HG02623 (cell line): ENCODE results near the gene MYADML2.
A peak's percentile ranks its signal among the peaks of the same experiment; 100 is the strongest.

Experiments used
- ATAC-seq: cut with Tn5 transposase; IDR thresholded peaks from one replicate; pipeline ENCODE4 v1.9.1; 2021; ENCODE audit warnings: moderate library complexity; ENCODE audit not compliant: unreplicated experiment

MYADML2 gene

DNA sequence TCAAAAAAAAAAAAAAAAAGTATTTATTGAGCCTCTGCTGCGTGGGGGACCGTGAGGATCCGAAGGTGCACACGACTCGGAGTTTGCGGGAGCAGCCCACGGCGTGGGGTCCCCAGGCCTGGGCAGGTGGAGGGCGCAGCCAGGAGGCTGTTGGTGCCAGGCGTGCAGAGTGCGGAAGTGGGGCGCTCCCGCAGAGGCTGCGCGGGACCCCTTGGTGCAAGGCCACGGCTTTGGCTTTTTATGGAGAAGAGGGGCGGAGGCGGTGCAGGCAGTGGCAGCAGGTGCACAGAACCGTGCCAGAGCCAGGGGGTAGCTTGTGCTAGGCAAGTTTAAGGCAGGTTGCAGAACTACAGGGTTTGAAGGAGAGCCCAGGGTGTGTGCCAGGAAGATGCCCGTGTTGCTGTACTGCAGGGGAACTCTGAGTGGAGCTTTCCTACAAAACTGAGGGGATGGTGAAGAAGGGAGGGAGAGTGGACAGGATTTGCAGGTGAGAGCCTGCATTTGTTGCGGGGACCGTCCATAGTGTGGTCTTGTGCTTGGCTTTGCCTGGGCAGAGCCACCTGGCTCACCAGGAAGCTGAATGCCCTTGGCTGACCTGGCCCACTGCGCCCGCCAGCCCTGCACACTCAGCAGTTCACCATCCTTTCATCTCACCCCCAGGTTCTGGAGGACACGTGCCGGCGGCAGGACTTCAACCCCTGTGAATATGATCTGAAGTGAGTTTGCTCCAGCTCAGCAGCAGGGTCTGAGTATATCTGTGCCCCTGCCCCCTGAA lies 31.7 kb upstream of the MYADML2 start:
- no peak for ATAC-seq

DNA sequence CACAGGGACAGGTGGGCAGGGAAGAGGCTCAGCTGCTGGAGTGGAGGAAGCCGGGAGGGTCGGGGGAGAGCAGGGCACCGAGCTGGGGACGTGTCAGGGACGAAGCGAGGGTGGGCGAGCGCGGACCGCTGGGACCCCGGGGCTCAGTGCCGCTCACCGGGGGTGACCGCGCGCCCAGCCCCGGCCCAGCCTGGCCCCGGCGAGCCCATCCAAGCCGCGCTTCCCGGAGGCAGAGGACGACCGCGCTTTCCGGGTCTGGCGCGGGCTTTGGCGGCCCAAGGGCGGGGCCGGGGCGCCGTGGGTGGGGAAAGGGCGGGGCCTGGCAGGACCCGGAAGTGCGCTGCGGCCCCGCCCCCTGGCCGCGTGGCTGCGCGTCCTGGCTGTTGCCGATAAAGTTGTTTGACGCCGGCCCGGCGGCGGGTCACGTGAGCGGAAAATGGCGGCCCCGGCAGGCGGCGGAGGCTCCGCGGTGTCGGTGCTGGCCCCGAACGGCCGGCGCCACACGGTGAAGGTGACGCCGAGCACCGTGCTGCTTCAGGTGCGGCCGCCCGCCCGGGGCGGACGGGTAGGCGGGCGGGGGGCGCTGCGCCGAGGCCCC lies 30.3 kb upstream of the MYADML2 start, which contains the start of gene ASPSCR1:
TSS of gene ASPSCR1 (plus strand) at position 419 of the 598 bp plus-strand sequence. CDS start at position 437, 18 bp downstream.
- ATAC-seq = peak; percentile 82

GRCh38 chr17:81976332-81977210 lies 29.5 kb upstream of the MYADML2 start:
- peak; percentile 8 for ATAC-seq

DNA sequence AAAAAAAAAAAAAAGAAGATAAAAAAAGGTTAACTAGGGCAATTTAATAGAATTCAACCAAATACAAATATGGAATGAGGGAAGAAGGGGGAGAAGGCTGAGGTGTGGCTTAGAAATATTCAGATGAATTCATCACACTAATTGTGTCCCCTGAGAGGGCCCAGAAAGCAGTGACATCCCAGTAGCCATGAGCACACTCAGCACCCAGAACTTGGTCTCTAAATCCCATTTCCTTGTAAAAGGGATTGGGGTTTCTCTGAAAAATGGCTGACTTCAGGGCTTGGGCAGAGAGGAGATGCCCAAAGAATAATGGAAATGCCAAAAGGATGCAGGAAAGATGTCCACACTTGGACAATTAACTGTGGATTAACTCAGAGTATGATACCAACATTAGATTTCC lies 26.4 kb upstream of the MYADML2 start:
- ATAC-seq = no peak

- no peak for ATAC-seq
Observed at GRCh38 chr17:81968850-81969812, 22.1 kb upstream of the MYADML2 start.

DNA sequence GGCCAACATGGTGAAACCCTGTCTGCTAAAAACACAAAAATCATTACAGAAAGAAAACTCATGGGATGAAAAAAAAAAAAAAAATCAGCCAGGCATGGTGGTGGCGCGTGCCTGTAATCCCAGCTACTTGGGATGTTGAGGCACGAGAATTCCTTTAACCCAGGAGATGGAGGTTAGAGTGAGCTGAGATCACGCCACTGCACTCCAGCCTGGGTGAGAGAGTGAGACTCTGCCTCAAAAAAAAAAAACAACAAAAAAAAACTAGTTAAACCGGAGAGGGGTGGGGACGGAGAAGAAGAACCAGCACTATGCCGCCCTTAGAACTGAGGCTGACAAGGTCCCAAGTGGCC lies 21.3 kb upstream of the MYADML2 start:
- ATAC-seq = no peak

GRCh38 chr17:81967533-81968395 lies 20.7 kb upstream of the MYADML2 start:
- peak; percentile 47 for ATAC-seq

DNA sequence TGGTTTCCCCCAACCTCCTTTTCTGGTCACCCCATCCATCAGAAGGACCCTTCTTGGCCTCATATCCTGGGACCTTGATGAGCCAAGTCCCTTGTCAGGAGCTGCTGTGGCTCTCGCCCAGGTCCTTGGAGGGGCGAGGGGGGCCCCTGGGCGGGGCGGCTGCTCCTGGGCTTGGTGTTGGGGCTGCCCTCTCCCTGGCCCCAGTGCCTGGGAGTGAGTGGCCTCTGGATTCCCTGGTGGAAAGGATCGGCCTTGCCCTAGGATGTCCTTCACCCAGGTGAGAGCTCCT lies 20.2 kb upstream of the MYADML2 start:
- ATAC-seq = no peak

GRCh38 chr17:81966343-81967243 lies 19.6 kb upstream of the MYADML2 start:
- ATAC-seq = no peak

DNA sequence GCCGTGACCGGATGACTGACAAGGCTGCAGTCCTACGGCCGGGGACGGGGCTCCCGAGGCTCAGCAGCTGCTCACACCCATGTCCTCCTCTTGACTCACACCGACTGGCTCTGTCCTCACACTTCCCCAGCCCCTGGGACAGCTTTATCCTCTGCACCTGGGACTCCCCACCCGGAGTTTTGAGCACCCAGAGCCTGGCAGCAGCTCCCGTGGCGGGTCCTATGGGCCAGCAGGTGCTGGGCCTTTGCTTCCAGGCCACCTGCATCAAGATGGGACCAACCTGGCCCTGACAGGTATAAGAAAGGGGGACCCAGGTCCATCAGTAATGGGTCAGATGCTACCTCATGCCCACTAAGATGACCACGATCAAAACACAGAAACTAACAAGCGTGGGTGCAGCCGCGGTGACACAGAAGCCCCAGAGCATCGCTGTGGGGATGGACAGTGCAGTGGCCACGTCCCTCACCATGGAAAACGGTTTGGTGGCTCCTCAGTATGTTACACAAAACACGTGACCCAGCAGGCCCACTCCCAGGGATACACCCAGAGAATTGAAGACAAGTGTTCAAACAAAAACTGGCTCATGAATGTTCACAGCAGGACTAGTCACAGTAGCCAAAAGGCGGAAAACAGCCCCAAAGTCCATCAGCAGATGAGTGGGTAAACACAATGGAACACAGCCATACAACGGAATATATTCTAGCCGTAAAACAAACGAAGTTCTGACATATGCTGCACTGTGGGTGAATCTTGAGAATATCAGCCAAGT lies 17.2 kb upstream of the MYADML2 start:
- ATAC-seq = no peak

DNA sequence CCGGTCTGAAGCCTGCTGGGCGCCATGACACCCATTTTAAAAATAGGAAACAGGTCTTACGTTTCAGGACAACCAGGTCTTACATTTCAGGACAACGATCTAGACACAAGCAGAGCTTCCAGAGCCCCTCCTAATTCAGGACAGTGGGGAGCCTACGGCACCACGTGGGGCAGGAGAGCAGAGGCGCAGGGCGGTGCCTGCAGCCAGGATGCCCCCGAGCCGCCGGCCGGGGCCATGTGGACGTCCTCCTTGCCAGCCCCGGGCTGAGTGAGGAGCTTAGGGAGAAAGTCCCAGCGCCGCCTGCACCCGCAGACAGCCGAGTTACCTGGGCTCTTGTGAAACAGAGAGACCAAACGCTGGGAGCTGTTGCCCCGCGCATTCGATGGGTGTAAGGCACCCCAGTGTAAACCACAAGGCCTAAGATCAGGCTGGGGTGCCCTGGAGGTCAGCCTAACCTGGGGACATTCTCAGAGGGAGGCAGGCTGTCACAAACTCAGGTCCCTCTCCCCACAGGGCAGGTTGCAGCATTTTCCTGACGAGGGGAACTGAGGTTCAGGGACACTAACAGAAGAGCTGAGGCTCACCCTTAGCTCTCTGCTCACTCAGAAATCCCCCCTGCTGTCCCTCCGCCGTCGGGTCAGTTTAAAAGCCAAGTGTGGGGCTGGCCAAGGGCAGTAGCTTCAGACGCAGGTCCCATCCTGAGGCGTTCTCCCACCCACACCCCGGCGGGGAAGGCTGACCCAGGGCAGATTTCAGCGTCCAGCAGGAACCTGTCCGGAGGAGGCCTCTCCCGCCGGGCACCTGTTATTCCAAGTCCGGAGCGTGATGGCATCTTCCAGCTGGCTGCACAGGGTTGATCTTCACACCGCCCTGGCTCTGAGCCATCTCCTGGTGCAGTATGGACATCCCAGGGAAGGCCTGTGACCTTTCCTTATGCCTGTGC lies 15.7 kb upstream of the MYADML2 start:
- ATAC-seq = no peak

- no peak for ATAC-seq
Observed at GRCh38 chr17:81961521-81962498, 14.8 kb upstream of the MYADML2 start.

- ATAC-seq = no peak
Observed at GRCh38 chr17:81961087-81961511, 14.1 kb upstream of the MYADML2 start, which contains the start of gene NOTUM. NOTUM (minus strand) TSS chr17:81961187; CDS start chr17:81960909, 278 bp downstream.

DNA sequence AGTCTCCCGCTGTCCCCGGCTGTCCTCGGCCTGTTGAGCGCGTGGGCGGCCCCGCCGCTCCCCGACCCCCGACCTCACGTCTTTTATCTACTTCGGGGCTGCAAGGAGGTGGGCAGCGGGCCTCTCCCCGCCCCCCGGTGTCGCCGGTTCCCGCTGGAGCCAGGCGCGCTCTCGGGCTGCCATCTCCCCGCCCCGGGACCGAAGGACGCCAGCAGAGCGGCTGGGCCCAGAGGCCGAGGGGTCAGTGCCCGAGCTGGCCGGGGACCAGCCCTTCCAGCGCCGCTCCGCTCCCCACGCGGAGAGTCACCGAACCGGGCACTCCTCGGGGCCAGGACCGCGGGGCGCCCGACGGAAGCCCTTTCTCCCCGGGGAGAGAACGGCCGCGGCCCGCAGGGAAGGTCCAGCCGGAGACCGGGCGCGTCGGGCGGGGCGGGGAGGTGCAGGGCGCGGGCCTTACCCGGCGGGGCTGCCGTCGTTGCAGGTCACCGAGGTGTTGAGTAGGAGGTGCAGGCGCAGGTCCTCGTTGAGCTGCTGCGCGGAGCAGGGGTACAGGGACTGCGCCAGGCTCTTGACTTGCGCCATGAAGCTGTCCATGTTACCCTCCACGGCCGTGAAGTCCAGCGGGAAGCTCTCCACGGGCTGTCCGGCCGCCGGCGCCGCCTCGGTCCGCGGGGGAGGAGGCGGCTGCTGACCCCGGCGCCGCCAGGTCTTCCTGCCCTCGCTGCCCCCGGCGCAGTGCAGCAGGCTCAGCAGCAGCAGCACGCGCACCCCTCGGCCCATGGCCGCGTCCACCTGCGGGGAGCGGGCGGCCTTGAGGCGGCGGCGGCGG lies 13.3 kb upstream of the MYADML2 start:
- no peak for ATAC-seq
